B cell (primary cell): ENCODE measurements around the gene BICRAL. TPM values are rescaled to one million over a fixed set of nuclear protein-coding genes. Genes with fewer than 3 reads are reported as not detected.

Source experiments
- ATAC-seq: fragments of 200-7000 bp; cut with Tn5 transposase; one replicate; pipeline ENCODE4 v1.10.0; 2021; ENCODE audit warnings: low read depth, mild to moderate bottlenecking, moderate number of reproducible peaks, moderate library complexity
- CTCF ChIA-PET: fragments of 350-600 bp; sonication (Branson Sonifier 250); formaldehyde crosslinking; loops from one replicate; lab custom pipeline; 2021; ENCODE audit warnings: antibody characterized with exemption, inconsistent platforms; lab: Charles Lee
- POLR2A ChIA-PET: fragments of 350-600 bp; sonication (Branson Sonifier 250); formaldehyde crosslinking; loops from one replicate; lab custom pipeline; 2021; ENCODE audit warnings: antibody characterized with exemption; lab: Charles Lee
- DNase-seq: peaks from one replicate; pipeline ENCODE4 v3.0.0; 2013
- H2AFZ ChIP-seq: 2 replicates; pipeline ENCODE4 v1.6.1; 2012; ENCODE audit warnings: mild to moderate bottlenecking, low read depth, low read length; ENCODE audit not compliant: insufficient read depth, poor library complexity, severe bottlenecking
- H3K27ac ChIP-seq, 2 donors: 1 replicate in 1 of 2; 2 replicates in 1 of 2; pipeline ENCODE4 v1.5.1; 2012 to 2013; ENCODE audit warnings: low read length in 2 of 2, mild to moderate bottlenecking in 2 of 2, moderate library complexity in 1 of 2
- H3K27me3 ChIP-seq, 4 experiments: fragments of 200-600 bp in 1 of 4; sonication (generic) in 1 of 4; replicated peaks in 1 of 4; 1 replicate in 2 of 4; 2 replicates in 2 of 4; pipeline versions ENCODE4 v1.6.1 to v1.7.0; 2013 to 2016; ENCODE audit warnings: low read length in 3 of 4, mild to moderate bottlenecking in 2 of 4, mixed read lengths in 1 of 4, moderate library complexity in 1 of 4; ENCODE audit not compliant: insufficient read depth in 4 of 4, control insufficient read depth in 3 of 4; ENCODE audit errors: control extremely low read depth in 1 of 4
- H3K36me3 ChIP-seq, 2 experiments: replicated peaks in 1 of 2; 1 replicate in 1 of 2; 2 replicates in 1 of 2; pipeline versions ENCODE4 v1.6.1 to v1.7.1; 2013; ENCODE audit warnings: low read length in 1 of 2; ENCODE audit not compliant: insufficient read depth in 2 of 2, control insufficient read depth in 1 of 2; ENCODE audit errors: control extremely low read depth in 1 of 2, extremely low read depth in 1 of 2
- H3K4me1 ChIP-seq, 2 donors: fragments of 200-600 bp in 1 of 2; sonication (generic) in 1 of 2; 1 replicate in 1 of 2; 2 replicates in 1 of 2; pipeline versions ENCODE4 v1.5.1 to v1.6.1; 2013 to 2017; ENCODE audit warnings: low read length in 2 of 2; ENCODE audit not compliant: control insufficient read depth in 2 of 2, insufficient read depth in 2 of 2
- H3K4me2 ChIP-seq: replicated peaks from 2 replicates; pipeline ENCODE3; 2012; ENCODE audit warnings: mild to moderate bottlenecking, low read depth, low read length; ENCODE audit not compliant: poor library complexity, severe bottlenecking
- H3K4me3 ChIP-seq, 5 experiments: fragments of 200-600 bp in 1 of 5; sonication (generic) in 1 of 5; 1 replicate in 3 of 5; 2 replicates in 2 of 5; pipeline versions ENCODE4 v1.5.1 to v1.7.0; 2011 to 2016; ENCODE audit warnings: low read length in 4 of 5, mild to moderate bottlenecking in 4 of 5, low read depth in 2 of 5, control low read depth in 1 of 5, moderate library complexity in 1 of 5; ENCODE audit not compliant: insufficient read depth in 1 of 5; ENCODE audit errors: control extremely low read depth in 1 of 5, extremely low read depth in 1 of 5
- H3K79me2 ChIP-seq: fragments of 200-600 bp; sonication (generic); one replicate; pipeline ENCODE4 v1.6.0; 2016; ENCODE audit warnings: low read length; ENCODE audit not compliant: control insufficient read depth, insufficient read depth
- H3K9ac ChIP-seq: fragments of 200-600 bp; sonication (generic); 2 replicates; pipeline ENCODE4 v1.6.1; 2017; ENCODE audit warnings: mild to moderate bottlenecking, low read length, moderate library complexity
- H3K9me3 ChIP-seq, 3 donors: one replicate each; pipeline versions ENCODE4 v1.6.1 to v1.7.1; 2013; ENCODE audit warnings: low read length in 2 of 3; ENCODE audit not compliant: control insufficient read depth in 2 of 3, insufficient read depth in 1 of 3; ENCODE audit errors: control extremely low read depth in 1 of 3
- H4K20me1 ChIP-seq: 2 replicates; pipeline ENCODE4 v1.6.0; 2012; ENCODE audit warnings: mild to moderate bottlenecking, low read length; ENCODE audit not compliant: insufficient read depth, control insufficient read depth, poor library complexity, severe bottlenecking
- H3K27ac Mint-ChIP-seq: one replicate; pipeline ENCODE4 v1.8.0; 2021; ENCODE audit warnings: mixed read lengths
- H3K27me3 Mint-ChIP-seq: one replicate; pipeline ENCODE4 v1.8.0; 2021; ENCODE audit warnings: mixed read lengths
- H3K4me1 Mint-ChIP-seq: one replicate; pipeline ENCODE4 v1.8.0; 2021; ENCODE audit warnings: mixed read lengths
- H3K4me3 Mint-ChIP-seq: one replicate; pipeline ENCODE4 v1.8.0; 2021; ENCODE audit warnings: mixed read lengths
- H3K9me3 Mint-ChIP-seq: one replicate; pipeline ENCODE4 v1.8.0; 2022; ENCODE audit warnings: mixed read lengths; ENCODE audit not compliant: insufficient read depth
- CTCF ChIP-seq: fragments of 200-600 bp; IDR thresholded peaks from one replicate; pipeline ENCODE4 v1.8.0; 2022; ENCODE audit warnings: antibody characterized with exemption, mild to moderate bottlenecking
- EZH2 ChIP-seq: IDR thresholded peaks from 2 replicates; pipeline ENCODE4 v1.6.1; 2012; ENCODE audit warnings: borderline replicate concordance, low read depth, mild to moderate bottlenecking, moderate library complexity, low read length; ENCODE audit not compliant: insufficient read depth, poor library complexity, severe bottlenecking
- WGBS: methylation state at CpG from one replicate; pipeline ENCODE4 v1.1.5; 2013; ENCODE audit warnings: missing lambda C conversion rate; ENCODE audit not compliant: insufficient coverage; 5-methylcytosine and 5-hydroxymethylcytosine counted together
- intact Hi-C: fragments of 100-400 bp; cut with micrococcal nuclease; formaldehyde crosslinking; loops from one replicate; pipeline ENCODE4 v1.10.0; 2022
- polyA plus RNA-seq: library from polyadenylated mRNA; depleted of rRNA; stranded (reverse); fragments of >200 nt; gene quantifications from 2 replicates; pipeline ENCODE4 v1.2.3, GENCODE V29; 2012
- total RNA-seq, 2 donors: library from RNA; stranded (reverse); fragments of 120-200 nt in 1 of 2; gene quantifications; 1 replicate in 1 of 2; 2 replicates in 1 of 2; pipeline versions ENCODE4 v1.2.3 to v1.2.4, GENCODE V29; 2013 to 2022

BICRAL gene
- total and polyA plus RNA-seq, 2 donors (not counting 1 experiment from before 2014, with no cell fraction given): 17.5 to 34.1 TPM

GRCh38 chr6:42870145-42870936, 88.5 kb downstream of the BICRAL start:
- ChIA-PET POLR2A (interaction anchor here (0.6 kb wide), 1 partner anchor 25 kb away, joined by 3 read pairs; no protein-coding TSS in a partner anchor), CTCF (no interaction called here)
- intact Hi-C loops: loop anchor here (10.0 kb wide), 1 partner anchor 656 kb away; the partner anchor contains the start of gene MRPS10

More at GRCh38 chr6:42870145-42870936, 88.5 kb downstream of the BICRAL start:
- no peaks in the 10 kb centered on the region for H4K20me1 ChIP-seq
- no peak overlapping the region for H3K4me3 Mint-ChIP-seq
- no peak for DNase-seq
- H3K4me1 ChIP-seq: no peaks in the 10 kb centered on the region
- ATAC-seq: no peak
- H2AFZ ChIP-seq: no peak overlapping the region
- peaks cover 2 to 19% of the 10 kb centered on the region in 2 experiments for H3K36me3 ChIP-seq
- H3K4me3 ChIP-seq: no peak overlapping the region
- H3K79me2 ChIP-seq: no peaks in the 10 kb centered on the region
- H3K4me1 Mint-ChIP-seq: peaks cover 3% of the 10 kb centered on the region
- H3K9me3 Mint-ChIP-seq: no peaks in the 10 kb centered on the region
- no peaks in the 10 kb centered on the region for H3K9me3 ChIP-seq
- no peaks in the 10 kb centered on the region for H3K27me3 Mint-ChIP-seq
- no peak overlapping the region for H3K9ac ChIP-seq
- no peak overlapping the region for H3K27ac ChIP-seq
- 90% methylated on average over 2 of the region's 2 CpGs for WGBS
- H3K27me3 ChIP-seq: no peaks in the 10 kb centered on the region
- TF ChIP-seq EZH2: no peak
- TF ChIP-seq CTCF: no peak
- H3K4me2 ChIP-seq: no peak overlapping the region
- H3K27ac Mint-ChIP-seq: no peak overlapping the region
